A549 (cell line): ENCODE data around the gene ACTN2.

Experiments
- CTCF ChIP-seq: fragments of >200 bp; sonication (Bioruptor Twin); formaldehyde crosslinking; IDR thresholded peaks from 3 replicates; pipeline ENCODE4 v1.5.1; 2016
- EP300 ChIP-seq, 2 experiments: fragments of >200 bp; sonication (Bioruptor Twin); formaldehyde crosslinking; IDR thresholded peaks; 2 replicates in 1 of 2; 3 replicates in 1 of 2; pipeline ENCODE4 v1.6.1; 2016 to 2017
- NFE2L2 ChIP-seq: fragments of 150-350 bp; conservative IDR thresholded peaks from 2 replicates; pipeline ENCODE4 v1.6.1; 2014; ENCODE audit warnings: low read length

- TF ChIP-seq NFE2L2 (no peak), CTCF (no peak), EP300 (IDR thresholded peaks at IDR 0.05) (no peak)
Measured at GRCh38 chr1:236808564-236809130, 122.3 kb downstream of the ACTN2 start.
